Psoas muscle (tissue), 8 donors: Measurements from ENCODE around the gene NDUFB7. TPM values are rescaled to one million over a fixed set of nuclear protein-coding genes. Genes with fewer than 3 reads are reported as not detected.
"Not testable (repeated sequence)": the region's sequence is repeated elsewhere in the genome, so short reads cannot be mapped to it uniquely, and the experiment has no call there.

Source experiments
- ATAC-seq, 4 donors: fragments of 200-7000 bp; cut with Tn5 transposase; one replicate each; pipeline ENCODE4 v1.9.1; 2020; ENCODE audit warnings: moderate library complexity in 3 of 4, mild to moderate bottlenecking in 2 of 4
- DNase-seq, 2 donors: peaks; one replicate each; pipeline ENCODE4 v3.0.0-alpha.2; 2020
- H3K27ac ChIP-seq: fragments of 200-600 bp; one replicate; pipeline ENCODE4 v1.8.0; 2022
- H3K27me3 ChIP-seq, 3 donors: fragments of 200-600 bp in 1 of 3; one replicate each; pipeline versions ENCODE4 v1.6.1 to v1.8.0; 2013 to 2022; ENCODE audit warnings: low read length in 2 of 3, mild to moderate bottlenecking in 2 of 3, moderate library complexity in 1 of 3; ENCODE audit not compliant: insufficient read depth in 3 of 3
- H3K36me3 ChIP-seq, 2 donors: fragments of 200-600 bp in 1 of 2; one replicate each; pipeline versions ENCODE4 v1.6.1 to v1.8.0; 2013 to 2022; ENCODE audit warnings: low read depth in 1 of 2, mild to moderate bottlenecking in 1 of 2, moderate library complexity in 1 of 2; ENCODE audit not compliant: insufficient read depth in 1 of 2
- H3K4me1 ChIP-seq: fragments of 200-600 bp; one replicate; pipeline ENCODE4 v1.8.0; 2022
- H3K4me3 ChIP-seq: fragments of 200-600 bp; one replicate; pipeline ENCODE4 v1.8.0; 2022; ENCODE audit warnings: mild to moderate bottlenecking
- H3K9me3 ChIP-seq: fragments of 200-600 bp; one replicate; pipeline ENCODE4 v1.8.0; 2022
- whole genome bisulfite sequencing, 3 donors: extraction: QIAGEN DNeasy Blood & Tissue Kit; methylation state at CpG; one replicate each; pipeline versions ENCODE4 v1.1.6 to v1.1.7; 2013; 5-methylcytosine and 5-hydroxymethylcytosine counted together
- intact Hi-C, 2 donors: fragments of 100-400 bp; cut with DNase I; formaldehyde crosslinking; loops; one replicate each; pipeline versions ENCODE4 v1.11.0 to v1.14.2; 2022
- polyA plus RNA-seq, 3 donors: library from polyadenylated mRNA; stranded (reverse); fragments of 200-250 nt; gene quantifications; one replicate each; pipeline ENCODE4 v1.2.3, GENCODE V29; 2013
- total RNA-seq, 4 donors: library from RNA; stranded (reverse); fragmentation: NEBNext Ultra II Directional in 2 of 4; extraction: Animal tissue kit (Norgen Biotek cat#: 25700) in 2 of 4; gene quantifications; one replicate each; pipeline versions ENCODE4 v1.2.1 to v1.2.4, GENCODE V29; 2021 to 2023
- TF ChIP-seq, protein P1 (sequence below): fragments of 200-600 bp; IDR thresholded peaks from one replicate; pipeline ENCODE4 v1.8.0; 2022; ENCODE audit warnings: antibody characterized with exemption
- donor health status: healthy with polysubstance abuse.
- donor health status: DM: no; HTN: no; CAD: no; lungs with moderate emphysema.
- donor health status: Bipolar disorder and iron deficiency.
- donor health status: healthy.
- donor health status: DM: yes; HTN: yes; CAD: no.
- donor health status: DM: no; HTN: no; CAD: no.
- donor health status: DM: no; HTN: no; CAD: no.
- donor health status: DM: yes; HTN: yes; CAD: no.

Gene NDUFB7
- total and polyA plus RNA-seq, 7 donors = 216 to 805 (median 306) TPM

DNA sequence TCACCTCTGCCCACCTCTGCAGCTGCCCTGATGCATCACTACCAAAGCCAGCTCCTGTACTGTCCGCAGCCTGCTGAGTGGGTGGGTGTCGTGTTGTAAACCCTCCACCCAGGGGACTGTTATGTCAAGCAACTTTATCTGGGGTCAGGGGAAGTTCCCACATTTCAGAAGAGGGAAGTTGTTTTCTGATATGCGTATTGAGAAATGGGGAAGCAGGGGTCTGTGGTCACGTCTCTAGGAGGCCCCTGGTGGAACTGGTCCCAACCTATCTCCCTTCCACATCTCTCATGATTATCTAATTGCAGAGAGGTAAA lies 42.2 kb upstream of the NDUFB7 start:
- WGBS, 3 donors = 48 to 53% (median 50%) methylated on average over 4 of the region's 4 CpGs
- DNase-seq = no peak

DNA sequence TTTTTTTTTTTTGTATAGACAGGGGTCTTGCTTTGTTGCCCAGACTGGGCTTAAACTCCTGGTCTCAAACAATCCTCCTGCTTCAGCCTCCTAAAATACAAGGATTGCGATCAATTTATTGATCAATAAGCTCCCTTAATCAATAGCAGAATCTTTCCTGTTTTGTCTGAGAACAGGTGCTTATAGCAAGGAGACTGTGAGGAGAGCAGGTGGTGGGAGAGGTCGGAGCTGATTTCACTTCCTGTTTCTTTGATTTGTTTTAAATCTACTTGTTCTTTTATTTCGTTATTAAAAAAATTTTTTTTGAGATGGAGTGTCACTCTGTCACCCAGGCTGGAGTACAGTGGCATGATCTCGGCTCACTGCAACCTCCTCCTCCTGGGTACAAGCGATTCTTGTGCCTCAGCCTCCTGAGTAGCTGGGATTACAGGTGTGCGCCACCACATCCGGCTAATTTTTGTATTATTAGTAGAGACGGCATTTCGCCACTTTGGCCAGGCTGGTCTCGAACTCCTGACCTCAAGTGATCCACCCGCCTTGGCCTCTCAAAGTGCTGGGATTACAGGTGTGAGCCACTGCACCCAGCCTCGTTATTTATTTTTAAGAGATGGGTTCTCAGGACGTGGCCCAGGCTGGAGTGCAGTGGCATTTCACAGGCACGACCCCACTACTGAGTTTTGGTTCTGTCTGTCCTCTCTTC lies 41.7 kb upstream of the NDUFB7 start:
- H3K27ac ChIP-seq, DNase-seq, H3K9me3 ChIP-seq, H3K4me1 ChIP-seq, H3K36me3 ChIP-seq, H3K27me3 ChIP-seq, ATAC-seq, intact Hi-C loops, H3K4me3 ChIP-seq: not testable (repeated sequence)
- WGBS, 3 donors = 71 to 74% (median 72%) methylated on average over 14 of the region's 14 CpGs

More for the DNA sequence above, 42.2 kb upstream of the NDUFB7 start:
- no peaks in the 10 kb centered on the region for H3K36me3 ChIP-seq
- intact Hi-C loops = no loop called here
- ATAC-seq = no peak
- H3K9me3 ChIP-seq = peaks cover 4% of the 10 kb centered on the region
- H3K4me1 ChIP-seq = no peaks in the 10 kb centered on the region
- peaks cover 0 to 2% (median 0%) of the 10 kb centered on the region in 3 donors for H3K27me3 ChIP-seq
- TF ChIP-seq, protein P1, sequence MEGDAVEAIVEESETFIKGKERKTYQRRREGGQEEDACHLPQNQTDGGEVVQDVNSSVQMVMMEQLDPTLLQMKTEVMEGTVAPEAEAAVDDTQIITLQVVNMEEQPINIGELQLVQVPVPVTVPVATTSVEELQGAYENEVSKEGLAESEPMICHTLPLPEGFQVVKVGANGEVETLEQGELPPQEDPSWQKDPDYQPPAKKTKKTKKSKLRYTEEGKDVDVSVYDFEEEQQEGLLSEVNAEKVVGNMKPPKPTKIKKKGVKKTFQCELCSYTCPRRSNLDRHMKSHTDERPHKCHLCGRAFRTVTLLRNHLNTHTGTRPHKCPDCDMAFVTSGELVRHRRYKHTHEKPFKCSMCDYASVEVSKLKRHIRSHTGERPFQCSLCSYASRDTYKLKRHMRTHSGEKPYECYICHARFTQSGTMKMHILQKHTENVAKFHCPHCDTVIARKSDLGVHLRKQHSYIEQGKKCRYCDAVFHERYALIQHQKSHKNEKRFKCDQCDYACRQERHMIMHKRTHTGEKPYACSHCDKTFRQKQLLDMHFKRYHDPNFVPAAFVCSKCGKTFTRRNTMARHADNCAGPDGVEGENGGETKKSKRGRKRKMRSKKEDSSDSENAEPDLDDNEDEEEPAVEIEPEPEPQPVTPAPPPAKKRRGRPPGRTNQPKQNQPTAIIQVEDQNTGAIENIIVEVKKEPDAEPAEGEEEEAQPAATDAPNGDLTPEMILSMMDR = no peak
- H3K27ac ChIP-seq = no peak overlapping the region
- no peak overlapping the region for H3K4me3 ChIP-seq

- TF ChIP-seq, protein P1 = no peak
- ATAC-seq (no peak), DNase-seq (no peak)
- no peak overlapping the region for H3K27ac ChIP-seq
- WGBS, 3 donors = 81 to 90% (median 83%) methylated on average over 4 of the region's 4 CpGs
- H3K27me3 ChIP-seq = peaks cover 0 to 2% (median 0%) of the 10 kb centered on the region in 3 donors
- H3K4me1 ChIP-seq = no peaks in the 10 kb centered on the region
- H3K9me3 ChIP-seq = no peaks in the 10 kb centered on the region
- H3K4me3 ChIP-seq = no peak overlapping the region
- intact Hi-C loops = no loop called here
- H3K36me3 ChIP-seq = no peaks in the 10 kb centered on the region
Observed at GRCh38 chr19:14612657-14613056, 40.8 kb upstream of the NDUFB7 start.

DNA sequence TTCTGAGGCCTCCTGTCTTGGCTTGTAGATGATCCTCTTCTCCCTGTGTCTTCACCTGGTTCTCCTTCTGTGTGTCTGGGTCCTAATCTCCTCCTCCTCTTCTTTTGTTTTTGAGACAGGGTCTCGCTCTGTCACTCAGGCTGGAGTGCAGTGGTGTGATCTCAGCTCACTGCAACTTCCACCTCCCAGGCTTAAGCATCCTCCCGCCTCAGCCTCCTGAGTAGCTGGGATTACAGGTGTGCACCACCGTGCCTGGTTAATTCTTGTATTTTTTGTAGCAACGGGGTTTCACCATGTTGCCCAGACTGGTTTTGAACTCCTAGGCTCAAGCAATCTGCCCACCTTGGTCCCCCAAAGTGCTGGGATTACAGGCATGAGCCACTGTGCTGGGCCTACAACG lies 40.4 kb upstream of the NDUFB7 start:
- DNase-seq, H3K4me3 ChIP-seq, H3K27ac ChIP-seq, H3K9me3 ChIP-seq, H3K4me1 ChIP-seq, H3K27me3 ChIP-seq, ATAC-seq, H3K36me3 ChIP-seq, intact Hi-C loops: not testable (repeated sequence)
- WGBS, 3 donors = 66 to 86% (median 79%) methylated on average over 5 of the region's 5 CpGs

DNA sequence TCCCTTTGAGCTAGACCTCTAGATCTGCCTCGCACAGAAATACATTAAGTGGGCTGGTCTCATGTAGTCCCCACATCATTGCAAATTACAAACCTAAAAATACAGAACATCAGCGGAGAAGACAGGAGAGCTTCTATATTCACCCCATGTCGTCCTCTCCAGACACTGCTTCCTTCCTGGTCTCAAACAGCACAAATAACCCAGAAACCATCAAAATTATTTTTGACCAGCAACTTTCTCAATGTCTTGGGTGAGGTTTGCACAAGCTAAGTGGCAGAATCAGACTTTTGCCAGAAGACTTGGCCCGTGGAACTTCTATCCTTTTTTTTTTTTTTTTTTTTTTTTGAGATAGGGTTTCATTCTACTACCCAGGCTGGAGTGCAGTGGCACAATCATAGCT lies 39.2 kb upstream of the NDUFB7 start:
- H3K27me3 ChIP-seq = peaks cover 0 to 2% (median 0%) of the 10 kb centered on the region in 3 donors
- no peak for ATAC-seq
- H3K4me3 ChIP-seq = no peak overlapping the region
- H3K27ac ChIP-seq = no peak overlapping the region
- DNase-seq = no peak
- no peaks in the 10 kb centered on the region for H3K4me1 ChIP-seq
- TF ChIP-seq, protein P1 = no peak
- WGBS, 3 donors = 61 to 69% (median 63%) methylated on average over 4 of the region's 4 CpGs
- no peaks in the 10 kb centered on the region for H3K36me3 ChIP-seq
- intact Hi-C loops = no loop called here
- no peaks in the 10 kb centered on the region for H3K9me3 ChIP-seq

- H3K27me3 ChIP-seq = peaks cover 0 to 2% (median 0%) of the 10 kb centered on the region in 3 donors
- H3K9me3 ChIP-seq = peaks cover 2% of the 10 kb centered on the region
- TF ChIP-seq, protein P1 = no peak
- no peaks in the 10 kb centered on the region for H3K36me3 ChIP-seq
- intact Hi-C loops = no loop called here
- H3K4me3 ChIP-seq = no peak overlapping the region
- H3K27ac ChIP-seq = no peak overlapping the region
- no peak for ATAC-seq
- 69 to 73% (median 70%) methylated on average over 9 of the region's 9 CpGs for WGBS, 3 donors
- H3K4me1 ChIP-seq = no peaks in the 10 kb centered on the region
- DNase-seq = no peak
Observed at GRCh38 chr19:14606627-14607026, 34.8 kb upstream of the NDUFB7 start.
